ENCODE measurements around the gene CES4A.
"Not testable (repeated sequence)": the region's sequence is repeated elsewhere in the genome, so short reads cannot be mapped to it uniquely, and the experiment has no call there.

CES4A gene

DNA sequence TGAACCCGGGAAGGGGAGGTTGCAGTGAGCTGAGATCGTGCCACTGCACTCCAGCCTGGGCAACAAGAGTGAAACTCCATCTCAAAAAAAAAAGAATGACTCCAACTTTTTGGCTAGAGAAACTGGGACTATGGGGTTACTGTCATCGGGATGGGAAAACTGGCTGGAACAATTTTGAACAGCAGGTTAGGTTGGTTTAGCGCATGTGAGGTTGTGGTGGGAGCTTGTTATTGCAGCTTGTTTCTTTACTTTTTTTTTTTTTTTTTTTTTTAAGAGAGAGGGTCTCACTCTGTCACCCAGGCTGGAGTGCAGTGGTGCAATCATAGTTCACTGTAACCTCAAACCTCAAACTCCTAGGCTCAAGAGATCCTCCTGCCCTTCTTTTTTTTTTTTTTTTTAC is 53.1 kb downstream of the CES4A start:
- not testable (repeated sequence) for DNase-seq (ENCODE audit: low read depth in 3 of 3, low spot score in 1 of 3)

DNA sequence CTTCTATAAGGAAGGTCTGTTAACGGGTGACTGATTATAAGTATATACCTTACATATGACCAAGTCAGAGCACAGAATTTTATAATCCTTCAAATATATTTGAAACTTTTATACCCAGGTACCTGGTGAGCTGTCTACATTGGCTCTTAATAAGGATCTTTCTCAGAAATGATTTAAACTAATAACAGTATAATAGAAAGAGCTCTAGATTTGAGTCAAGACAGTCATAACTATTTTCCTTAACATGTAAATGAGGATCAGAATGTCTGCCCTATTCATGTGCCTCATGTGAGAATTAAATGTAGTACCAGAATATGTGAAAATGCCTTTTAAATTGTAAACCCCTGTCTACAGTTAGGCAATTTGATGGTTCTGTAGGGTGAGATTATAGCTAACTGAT is 55.0 kb downstream of the CES4A start:
- no peak for DNase-seq (ENCODE audit: low read depth in 3 of 3, low spot score in 1 of 3)

DNA sequence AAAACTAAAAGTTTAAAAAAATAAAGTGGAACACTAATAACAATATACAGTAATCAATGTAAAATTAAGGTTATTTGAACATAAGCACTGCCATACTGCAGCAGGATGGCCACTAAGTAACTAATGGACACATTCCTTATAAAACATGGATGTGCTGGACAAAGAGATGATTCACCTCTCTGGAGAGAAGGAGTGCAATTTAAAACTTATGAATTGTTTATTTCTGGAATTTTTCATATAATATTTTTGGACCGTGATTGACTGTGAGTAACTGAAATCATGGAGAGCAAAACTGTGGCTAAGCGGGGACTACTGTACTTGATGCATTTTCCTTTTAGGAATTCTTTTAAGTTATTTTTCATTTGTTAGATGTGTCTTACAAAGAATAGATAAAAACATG is 62.4 kb downstream of the CES4A start:
- no peak for DNase-seq (ENCODE audit: low read depth in 3 of 3, low spot score in 1 of 3)

DNA sequence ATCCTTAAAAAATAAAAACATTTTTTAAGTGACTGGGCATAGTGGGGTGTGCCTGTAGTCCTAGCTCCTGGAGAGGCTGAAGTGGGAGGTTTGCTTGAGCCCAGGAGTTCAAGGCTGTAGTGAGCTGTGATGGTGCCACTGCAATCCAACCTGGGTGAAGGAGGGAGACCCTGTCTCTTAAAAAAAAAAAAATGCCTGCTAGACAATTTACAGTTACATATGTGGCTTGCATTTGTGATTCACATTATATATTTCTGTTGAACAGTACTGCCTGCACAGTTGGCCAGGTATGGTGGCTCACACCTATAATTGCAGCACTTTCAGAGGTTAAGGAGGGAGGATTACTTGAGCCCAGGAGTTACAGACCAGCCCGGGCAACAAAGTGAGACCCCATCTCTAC is 64.0 kb downstream of the CES4A start:
- DNase-seq (ENCODE audit: low read depth in 3 of 3, low spot score in 1 of 3): no peak

DNA sequence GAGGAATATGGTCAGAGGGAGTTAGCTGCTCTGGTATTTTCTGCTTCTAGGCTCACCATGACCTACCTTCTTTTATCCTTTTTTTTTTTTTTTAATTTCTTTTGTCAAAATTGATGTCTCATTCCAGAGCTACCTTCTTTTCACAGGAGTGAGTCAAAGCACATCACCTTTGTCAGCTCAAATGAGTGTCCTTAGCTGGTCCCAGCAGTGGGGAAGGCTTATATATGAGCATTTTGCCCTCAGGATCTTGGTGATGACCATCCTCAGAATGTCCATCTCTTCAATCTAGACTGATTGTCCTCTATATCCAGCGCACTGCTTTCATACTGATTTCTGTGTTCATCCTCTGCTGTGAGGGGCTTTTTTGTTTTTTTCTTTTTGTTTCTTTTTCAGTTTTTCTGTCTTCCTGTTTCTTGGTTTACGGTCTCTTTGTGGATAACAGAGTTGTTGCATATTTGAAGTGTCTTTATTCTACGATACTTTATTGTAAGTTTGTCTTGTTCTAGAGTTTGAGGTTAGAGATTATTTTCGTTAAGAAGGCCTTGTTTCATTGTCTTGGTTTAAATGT is 65.5 kb downstream of the CES4A start:
- no peak for DNase-seq (ENCODE audit: low read depth in 3 of 3, low spot score in 1 of 3)

DNA sequence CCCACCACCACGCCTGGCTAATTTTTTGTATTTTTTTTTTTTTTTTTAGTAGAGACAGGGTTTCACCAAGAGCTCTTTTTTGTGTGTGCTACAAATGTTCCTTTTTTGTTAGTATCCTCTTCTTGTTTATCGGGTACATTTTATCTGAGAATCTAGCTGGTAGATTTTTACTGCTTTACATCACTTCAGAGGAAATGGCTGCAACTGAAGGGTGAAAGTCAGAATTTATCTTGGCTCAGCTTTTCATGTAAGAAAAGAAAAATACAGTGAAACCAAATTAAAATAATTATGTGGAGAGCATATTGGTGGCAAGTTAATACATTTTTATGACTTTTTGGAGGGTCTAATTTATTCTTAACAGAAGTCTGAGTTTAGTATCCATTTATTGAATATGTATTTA is 66.5 kb downstream of the CES4A start:
- no peak for DNase-seq (ENCODE audit: low read depth in 3 of 3, low spot score in 1 of 3)

DNA sequence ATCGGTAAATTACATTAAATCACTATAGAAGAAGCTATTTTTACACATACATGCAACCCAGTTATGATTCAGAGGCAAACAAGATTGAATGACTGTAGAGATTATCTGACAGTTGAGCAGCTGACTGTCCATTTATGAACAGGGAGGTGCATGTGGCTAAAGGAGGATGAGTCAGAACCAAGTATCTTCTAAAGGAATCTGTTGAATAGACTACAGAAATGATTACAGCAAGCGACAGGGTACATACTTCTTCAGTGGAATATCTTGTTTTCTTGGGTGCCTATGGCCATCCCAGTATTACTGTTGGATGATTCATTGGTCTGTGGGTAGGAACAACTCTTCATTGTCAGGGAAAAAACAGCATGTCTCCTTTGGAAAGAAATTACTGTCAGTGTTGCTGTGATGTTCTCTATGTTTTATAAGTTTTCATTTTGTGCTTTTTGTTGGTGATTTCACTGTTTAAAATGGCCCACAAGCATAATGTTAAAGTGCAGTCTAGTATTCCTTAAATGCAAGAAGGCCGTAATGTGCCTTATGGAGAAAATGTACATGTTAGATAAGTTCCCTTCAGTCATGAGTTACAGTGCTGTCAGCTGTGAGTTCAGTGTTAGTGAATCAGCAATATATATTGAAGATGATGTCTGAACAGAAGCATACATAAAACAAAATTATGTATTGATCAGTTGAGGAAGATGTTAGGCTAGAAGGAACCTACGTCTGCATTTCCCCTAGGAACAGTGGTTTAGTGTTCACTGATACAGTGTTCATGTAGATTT is 67.5 kb downstream of the CES4A start:
- no peak for DNase-seq (ENCODE audit: low read depth in 3 of 3, low spot score in 1 of 3)
